ENCODE results near the gene CALHM3. TPM values are rescaled to one million over a fixed set of nuclear protein-coding genes. Genes with fewer than 3 reads are reported as not detected.

Gene CALHM3
- total RNA-seq, 1 experiment from 2014 or later, result not detected

DNA sequence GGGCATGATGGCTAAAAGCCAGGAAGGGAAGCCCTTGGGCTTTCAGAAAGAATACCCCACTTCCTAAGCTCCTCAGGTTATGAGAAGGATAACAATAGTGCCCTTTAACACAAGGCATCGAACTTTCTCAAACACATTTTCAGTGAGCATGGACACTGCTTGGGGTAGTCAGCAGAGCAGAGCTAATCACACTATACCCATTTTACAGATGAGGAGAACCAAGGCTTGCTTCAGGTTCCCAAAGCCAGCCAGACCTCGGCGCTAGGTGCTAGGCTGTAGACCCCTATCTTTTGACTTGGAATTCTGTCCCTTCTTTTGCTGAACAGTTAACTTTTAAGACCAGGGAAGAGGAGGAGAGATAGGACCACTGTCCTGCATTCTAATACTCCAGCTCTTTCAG lies 16.3 kb upstream of the CALHM3 start:
- CTCF ChIA-PET, result no interaction called here
- peaks cover 50% of the 10 kb centered on the region for H3K27me3 ChIP-seq (replicated peaks; ENCODE audit: insufficient read depth, low read depth, low read length, poor library complexity)
- H3K4me1 ChIP-seq (ENCODE audit: insufficient read depth, low read length, poor library complexity, severe bottlenecking), result peaks cover 15% of the 10 kb centered on the region
- no peak overlapping the region for H3K27ac ChIP-seq (ENCODE audit: low read depth, low read length, poor library complexity, severe bottlenecking)
- DNase-seq (ENCODE audit: low spot score), result no peak
- no peaks in the 10 kb centered on the region for H3K9me3 ChIP-seq (ENCODE audit: low read depth, low read length, poor library complexity, severe bottlenecking)
- no peak overlapping the region for H3K4me3 ChIP-seq (ENCODE audit: low read depth, low read length, poor library complexity, severe bottlenecking)
- no peaks in the 10 kb centered on the region for H3K36me3 ChIP-seq (ENCODE audit: insufficient read depth, low read length, poor library complexity, severe bottlenecking)
- BruUV-seq (replicated peaks), result no TSS peak
- intact Hi-C loops (cut with micrococcal nuclease; ENCODE audit: unreplicated experiment), result no loop called here
- no peak for TF ChIP-seq EZH2 (IDR thresholded peaks at IDR 0.05; ENCODE audit: borderline replicate concordance, low read depth, low read length, poor library complexity, severe bottlenecking)
- TF ChIP-seq, protein P1, sequence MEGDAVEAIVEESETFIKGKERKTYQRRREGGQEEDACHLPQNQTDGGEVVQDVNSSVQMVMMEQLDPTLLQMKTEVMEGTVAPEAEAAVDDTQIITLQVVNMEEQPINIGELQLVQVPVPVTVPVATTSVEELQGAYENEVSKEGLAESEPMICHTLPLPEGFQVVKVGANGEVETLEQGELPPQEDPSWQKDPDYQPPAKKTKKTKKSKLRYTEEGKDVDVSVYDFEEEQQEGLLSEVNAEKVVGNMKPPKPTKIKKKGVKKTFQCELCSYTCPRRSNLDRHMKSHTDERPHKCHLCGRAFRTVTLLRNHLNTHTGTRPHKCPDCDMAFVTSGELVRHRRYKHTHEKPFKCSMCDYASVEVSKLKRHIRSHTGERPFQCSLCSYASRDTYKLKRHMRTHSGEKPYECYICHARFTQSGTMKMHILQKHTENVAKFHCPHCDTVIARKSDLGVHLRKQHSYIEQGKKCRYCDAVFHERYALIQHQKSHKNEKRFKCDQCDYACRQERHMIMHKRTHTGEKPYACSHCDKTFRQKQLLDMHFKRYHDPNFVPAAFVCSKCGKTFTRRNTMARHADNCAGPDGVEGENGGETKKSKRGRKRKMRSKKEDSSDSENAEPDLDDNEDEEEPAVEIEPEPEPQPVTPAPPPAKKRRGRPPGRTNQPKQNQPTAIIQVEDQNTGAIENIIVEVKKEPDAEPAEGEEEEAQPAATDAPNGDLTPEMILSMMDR (conservative IDR thresholded peaks at IDR 0.05; ENCODE audit: low read depth, low read length), result no peak
- POLR2A ChIA-PET (ENCODE audit: low non-redundant PET), result no interaction called here

DNA sequence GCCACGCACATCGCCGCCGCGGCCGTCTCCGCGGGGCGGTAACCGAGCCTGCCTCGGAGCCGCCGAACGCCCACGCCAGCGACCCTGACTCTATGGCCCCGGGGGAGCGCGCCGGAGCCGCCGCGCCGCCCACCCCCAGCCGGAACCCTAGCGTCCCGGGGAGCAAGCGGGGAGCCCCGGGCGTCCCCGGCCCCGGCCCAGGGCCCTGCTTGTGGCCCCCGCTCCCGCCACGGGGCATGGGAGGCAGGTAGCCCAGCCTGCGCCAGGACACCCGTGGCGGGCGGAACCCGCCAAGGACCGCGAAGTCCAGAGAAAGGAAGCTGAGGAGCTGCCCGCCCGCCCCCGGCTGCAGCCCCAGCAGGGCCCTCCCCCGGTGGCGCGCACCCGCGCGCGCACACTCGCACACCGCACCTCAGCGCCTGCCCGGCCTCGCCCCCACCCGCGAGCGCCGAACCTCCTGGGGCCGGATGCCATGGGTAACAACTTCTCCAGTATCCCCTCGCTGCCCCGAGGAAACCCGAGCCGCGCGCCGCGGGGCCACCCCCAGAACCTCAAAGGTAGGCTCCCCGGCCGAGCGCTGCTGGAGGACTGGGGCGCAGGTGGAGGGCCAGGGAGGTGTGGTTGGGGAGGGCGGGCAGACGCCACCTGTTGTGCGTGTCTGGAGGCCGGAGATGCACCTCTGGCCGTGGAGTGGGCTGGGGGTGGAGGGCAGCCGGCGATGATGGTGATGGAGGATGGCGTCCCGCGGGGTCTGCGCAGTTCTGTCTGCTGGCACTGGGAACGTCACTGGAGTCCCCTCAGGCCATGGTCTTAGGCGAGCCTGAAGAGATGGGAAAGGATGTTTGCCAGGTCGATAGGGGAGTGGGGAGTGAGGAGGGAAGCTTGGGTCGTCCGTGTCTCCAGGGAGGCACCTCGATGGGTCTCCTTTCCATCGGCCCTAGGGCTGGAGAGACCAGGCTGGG lies 15.2 kb upstream of the CALHM3 start:
- H3K27me3 ChIP-seq (replicated peaks; ENCODE audit: insufficient read depth, low read depth, low read length, poor library complexity), result peaks cover 50% of the 10 kb centered on the region
- TF ChIP-seq EZH2 (IDR thresholded peaks at IDR 0.05; ENCODE audit: borderline replicate concordance, low read depth, low read length, poor library complexity, severe bottlenecking), result no peak
- TF ChIP-seq, protein P1 (conservative IDR thresholded peaks at IDR 0.05; ENCODE audit: low read depth, low read length), result no peak
- H3K9me3 ChIP-seq (ENCODE audit: low read depth, low read length, poor library complexity, severe bottlenecking), result no peaks in the 10 kb centered on the region
- H3K36me3 ChIP-seq (ENCODE audit: insufficient read depth, low read length, poor library complexity, severe bottlenecking), result no peaks in the 10 kb centered on the region
- H3K27ac ChIP-seq (ENCODE audit: low read depth, low read length, poor library complexity, severe bottlenecking), result no peak overlapping the region
- intact Hi-C loops (cut with micrococcal nuclease; ENCODE audit: unreplicated experiment), result no loop called here
- POLR2A ChIA-PET (ENCODE audit: low non-redundant PET), result no interaction called here
- H3K4me1 ChIP-seq (ENCODE audit: insufficient read depth, low read length, poor library complexity, severe bottlenecking), result peaks cover 15% of the 10 kb centered on the region
- no peak for DNase-seq (ENCODE audit: low spot score)
- BruUV-seq (replicated peaks), result no TSS peak
- CTCF ChIA-PET, result interaction anchor here (1.1 kb wide), 1 partner anchor 49 kb away, joined by 4 read pairs; no protein-coding TSS in a partner anchor
- H3K4me3 ChIP-seq (ENCODE audit: low read depth, low read length, poor library complexity, severe bottlenecking), result peak overlapping the region; percentile 58

DNA sequence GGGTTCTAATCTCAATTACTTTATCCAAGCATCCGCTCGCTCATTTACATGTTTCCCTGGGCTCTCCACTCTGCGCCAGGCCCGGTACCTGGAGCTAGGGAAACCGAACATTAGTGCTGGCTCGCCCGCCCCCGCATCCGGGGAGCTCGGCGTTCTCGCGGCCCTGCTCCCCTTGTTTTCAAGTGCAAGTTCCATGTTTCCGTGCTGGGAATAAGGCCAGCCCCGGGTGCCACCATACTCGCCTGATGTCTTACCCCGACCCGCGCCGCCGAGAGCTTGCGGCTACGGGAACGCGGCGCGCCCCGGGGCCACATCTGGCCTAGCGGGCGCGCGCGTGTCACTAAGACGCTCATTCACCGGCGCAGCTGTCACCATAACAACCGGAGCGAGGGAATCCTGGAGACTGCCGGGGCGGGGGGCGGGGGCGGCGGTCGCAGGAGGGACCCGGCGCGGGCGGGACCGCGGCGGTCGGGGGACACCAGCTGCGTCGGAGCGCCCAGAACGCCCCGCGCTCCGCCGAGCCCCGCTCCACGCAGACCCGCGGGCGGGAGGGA lies 14.4 kb upstream of the CALHM3 start, which contains the start of gene NEURL1:
NEURL1 (plus strand) TSS at position 344 of the 554 bp plus-strand sequence. CDS start 683 bp downstream, outside the sequence.
- H3K27me3 ChIP-seq (replicated peaks; ENCODE audit: insufficient read depth, low read depth, low read length, poor library complexity), result peaks cover 45% of the 10 kb centered on the region

More for the DNA sequence above, 14.4 kb upstream of the CALHM3 start, which contains the start of gene NEURL1:
- Histone ChIP-seq H3K4me3 (ENCODE audit: low read depth, low read length, poor library complexity, severe bottlenecking) (peak within 1 kb of the TSS; percentile 58), H3K4me1 (ENCODE audit: insufficient read depth, low read length, poor library complexity, severe bottlenecking) (peaks cover 15% of the 10 kb centered on the region), H3K36me3 (ENCODE audit: insufficient read depth, low read length, poor library complexity, severe bottlenecking) (no peaks in the 10 kb centered on the region), H3K9me3 (ENCODE audit: low read depth, low read length, poor library complexity, severe bottlenecking) (no peaks in the 10 kb centered on the region), H3K27ac (ENCODE audit: low read depth, low read length, poor library complexity, severe bottlenecking) (no peak within 1 kb of the TSS)
- no peak for TF ChIP-seq EZH2 (IDR thresholded peaks at IDR 0.05; ENCODE audit: borderline replicate concordance, low read depth, low read length, poor library complexity, severe bottlenecking)
- TF ChIP-seq, protein P1 (conservative IDR thresholded peaks at IDR 0.05; ENCODE audit: low read depth, low read length), result no peak
- intact Hi-C loops (cut with micrococcal nuclease; ENCODE audit: unreplicated experiment), result no loop called here
- ChIA-PET POLR2A (ENCODE audit: low non-redundant PET) (interaction anchor here (0.7 kb wide), 1 partner anchor 49 kb away, joined by 4 read pairs; no protein-coding TSS in a partner anchor), CTCF (interaction anchor here (1.1 kb wide), 1 partner anchor 49 kb away, joined by 4 read pairs; no protein-coding TSS in a partner anchor)
- no TSS peak for BruUV-seq (replicated peaks)
- peak; percentile 55 for DNase-seq (ENCODE audit: low spot score)

Measured in A673 (cell line).